OCI-LY1 (cell line): Measurements from ENCODE around the gene ENTPD6.

Source experiments
- H2AFZ ChIP-seq: fragments of 200-600 bp; sonication (generic), shearing (Covaris generic); 2 replicates; pipeline ENCODE4 v1.6.0; 2014; ENCODE audit warnings: antibody characterized with exemption, mild to moderate bottlenecking, low read length
- H3F3A ChIP-seq: fragments of 200-600 bp; sonication (generic), shearing (Covaris generic); 2 replicates; pipeline ENCODE4 v1.6.0; 2014; ENCODE audit warnings: mild to moderate bottlenecking, antibody characterized with exemption, low read length, moderate library complexity; ENCODE audit not compliant: insufficient read depth
- H3K27ac ChIP-seq: fragments of 200-600 bp; sonication (generic); 2 replicates; pipeline ENCODE4 v1.5.1; 2014; ENCODE audit warnings: low read length, mixed run types, mild to moderate bottlenecking, low read depth; ENCODE audit not compliant: poor library complexity, severe bottlenecking
- H3K27me3 ChIP-seq: fragments of 200-600 bp; sonication (generic); 2 replicates; pipeline ENCODE4 v1.6.0; 2014; ENCODE audit warnings: antibody characterized with exemption, mild to moderate bottlenecking, low read length, moderate library complexity; ENCODE audit not compliant: insufficient read depth
- H3K36me3 ChIP-seq: fragments of 200-600 bp; sonication (generic); 2 replicates; pipeline ENCODE4 v1.6.1; 2014; ENCODE audit warnings: mild to moderate bottlenecking, antibody characterized with exemption, low read length, moderate library complexity, mixed read lengths; ENCODE audit not compliant: insufficient read depth
- H3K4me1 ChIP-seq: fragments of 200-600 bp; sonication (generic); 2 replicates; pipeline ENCODE4 v1.5.1; 2014; ENCODE audit warnings: mild to moderate bottlenecking, low read length, moderate library complexity; ENCODE audit not compliant: insufficient read depth, severe bottlenecking
- H3K4me2 ChIP-seq: fragments of 200-600 bp; sonication (generic), shearing (Covaris generic); 2 replicates; pipeline ENCODE4 v1.6.1; 2014; ENCODE audit warnings: low read length
- H3K4me3 ChIP-seq: fragments of 200-600 bp; sonication (generic); 2 replicates; pipeline ENCODE4 v1.5.1; 2014; ENCODE audit warnings: low read length, low read depth, mild to moderate bottlenecking, mixed read lengths; ENCODE audit not compliant: poor library complexity, severe bottlenecking
- H3K79me2 ChIP-seq: fragments of 200-600 bp; shearing (Covaris generic); 2 replicates; pipeline ENCODE4 v1.6.1; 2016; ENCODE audit warnings: mixed run types, low read length, mixed read lengths; ENCODE audit not compliant: insufficient read depth
- H3K9ac ChIP-seq: fragments of 200-600 bp; sonication (generic), shearing (Covaris generic); 2 replicates; pipeline ENCODE4 v1.6.1; 2014; ENCODE audit warnings: mild to moderate bottlenecking, low read length, mixed read lengths
- H3K9me2 ChIP-seq: fragments of 200-600 bp; sonication (generic), shearing (Covaris generic); 2 replicates; pipeline ENCODE4 v1.6.1; 2014; ENCODE audit warnings: low read depth, mild to moderate bottlenecking, low read length, mixed read lengths
- H3K9me3 ChIP-seq: fragments of 200-600 bp; shearing (Covaris generic); 2 replicates; pipeline ENCODE4 v1.6.1; 2014; ENCODE audit warnings: low read length, mixed read lengths
- H4K20me1 ChIP-seq: fragments of 200-600 bp; sonication (generic), shearing (Covaris generic); 2 replicates; pipeline ENCODE4 v1.6.0; 2016; ENCODE audit warnings: mild to moderate bottlenecking, low read length; ENCODE audit not compliant: insufficient read depth
- CTCF ChIP-seq: fragments of 200-600 bp; sonication (generic), shearing (Covaris generic); IDR thresholded peaks from 2 replicates; pipeline ENCODE4 v1.5.1; 2017; ENCODE audit warnings: mild to moderate bottlenecking, antibody characterized with exemption, low read length, moderate library complexity, mixed read lengths
- EZH2 ChIP-seq: fragments of 200-600 bp; sonication (generic), shearing (Covaris generic); IDR thresholded peaks from 2 replicates; pipeline ENCODE4 v1.8.0; 2017; ENCODE audit warnings: borderline replicate concordance, mixed run types, mild to moderate bottlenecking, antibody characterized with exemption, low read length, moderate library complexity, mixed read lengths

Gene ENTPD6

GRCh38 chr20:25194333-25194972 is 1.1 kb upstream of the ENTPD6 start:
- H3K9me2 ChIP-seq = no peaks in the 10 kb centered on the region
- H3K4me3 ChIP-seq = no peak overlapping the region
- H3K9ac ChIP-seq = no peak overlapping the region
- H3K27ac ChIP-seq = no peak overlapping the region
- peaks cover 33% of the 10 kb centered on the region for H3K4me1 ChIP-seq
- no peaks in the 10 kb centered on the region for H3F3A ChIP-seq
- TF ChIP-seq EZH2 (no peak), CTCF (no peak)
- no peak overlapping the region for H2AFZ ChIP-seq
- no peak overlapping the region for H3K4me2 ChIP-seq
- no peaks in the 10 kb centered on the region for H3K79me2 ChIP-seq
- peaks cover 12% of the 10 kb centered on the region; the same call in 1 of the 2 replicates for H3K27me3 ChIP-seq
- H3K9me3 ChIP-seq = no peaks in the 10 kb centered on the region
- H4K20me1 ChIP-seq = no peaks in the 10 kb centered on the region
- H3K36me3 ChIP-seq = no peaks in the 10 kb centered on the region; the same call in 1 of the 2 replicates

GRCh38 chr20:25195962-25196785 is 662 bp downstream of the ENTPD6 start:
- Histone ChIP-seq H2AFZ (no peak overlapping the region), H3K9me2 (no peaks in the 10 kb centered on the region), H3K9ac (peak overlapping the region; percentile 76), H3F3A (no peaks in the 10 kb centered on the region), H4K20me1 (no peaks in the 10 kb centered on the region), H3K27me3 (peaks cover 12% of the 10 kb centered on the region; the same call in 1 of the 2 replicates), H3K4me2 (peak overlapping the region; percentile 82), H3K9me3 (no peaks in the 10 kb centered on the region), H3K27ac (peak overlapping the region; percentile 14), H3K4me1 (peaks cover 41% of the 10 kb centered on the region), H3K4me3 (peak overlapping the region; percentile 82), H3K36me3 (no peaks in the 10 kb centered on the region; the same call in 1 of the 2 replicates), H3K79me2 (peaks cover 6% of the 10 kb centered on the region; the same call in 1 of the 2 replicates)
- TF ChIP-seq EZH2 (no peak), CTCF (no peak; the same call in 1 of the 2 replicates)

- no peak overlapping the region for H2AFZ ChIP-seq
- H3K9me3 ChIP-seq = no peaks in the 10 kb centered on the region
- peaks cover 41% of the 10 kb centered on the region for H3K4me1 ChIP-seq
- H3K79me2 ChIP-seq = peaks cover 6% of the 10 kb centered on the region; the same call in 1 of the 2 replicates
- H3K27me3 ChIP-seq = peaks cover 12% of the 10 kb centered on the region; the same call in 1 of the 2 replicates
- peak overlapping the region; percentile 76; the same call in 1 of the 2 replicates for H3K9ac ChIP-seq
- H3K27ac ChIP-seq = peak overlapping the region; percentile 14
- TF ChIP-seq EZH2 = no peak
- no peak for TF ChIP-seq CTCF
- no peaks in the 10 kb centered on the region; the same call in 1 of the 2 replicates for H3K36me3 ChIP-seq
- H3K4me3 ChIP-seq = peak overlapping the region; percentile 82
- H3F3A ChIP-seq = no peaks in the 10 kb centered on the region
- H3K9me2 ChIP-seq = no peaks in the 10 kb centered on the region
- H3K4me2 ChIP-seq = peak overlapping the region; percentile 82
- H4K20me1 ChIP-seq = no peaks in the 10 kb centered on the region
Observed at GRCh38 chr20:25196786-25197120, 1.2 kb downstream of the ENTPD6 start.
